Mucosa of stomach (tissue), 1 donor: Measurements from ENCODE around the gene VTCN1.

Source experiments
- H3K27me3 ChIP-seq: one replicate; pipeline ENCODE4 v1.7.0; 2013; ENCODE audit warnings: mild to moderate bottlenecking, low read length; ENCODE audit not compliant: control insufficient read depth, insufficient read depth
- H3K36me3 ChIP-seq: one replicate; pipeline ENCODE4 v1.7.0; 2013; ENCODE audit warnings: low read length; ENCODE audit not compliant: control insufficient read depth, insufficient read depth
- H3K4me1 ChIP-seq: one replicate; pipeline ENCODE4 v1.7.0; 2013; ENCODE audit warnings: mild to moderate bottlenecking, low read length; ENCODE audit not compliant: control insufficient read depth, insufficient read depth
- H3K4me3 ChIP-seq: one replicate; pipeline ENCODE4 v1.7.0; 2013; ENCODE audit warnings: low read length
- H3K9ac ChIP-seq: one replicate; pipeline ENCODE4 v1.7.0; 2013; ENCODE audit warnings: mild to moderate bottlenecking, low read length, moderate library complexity
- H3K9me3 ChIP-seq: one replicate; pipeline ENCODE4 v1.7.0; 2013; ENCODE audit warnings: mild to moderate bottlenecking, low read length, moderate library complexity; ENCODE audit not compliant: control insufficient read depth
- donor health status: Pancreatic carcinoma.

The VTCN1 gene

GRCh38 chr1:117177376-117177775 is 33.4 kb downstream of the VTCN1 start:
- no peaks in the 10 kb centered on the region for H3K27me3 ChIP-seq
- H3K9ac ChIP-seq: no peak overlapping the region
- H3K4me3 ChIP-seq: no peak overlapping the region
- H3K4me1 ChIP-seq: no peaks in the 10 kb centered on the region
- no peaks in the 10 kb centered on the region for H3K36me3 ChIP-seq
- H3K9me3 ChIP-seq: no peaks in the 10 kb centered on the region

GRCh38 chr1:117176579-117176978 is 34.1 kb downstream of the VTCN1 start:
- H3K27me3 ChIP-seq: no peaks in the 10 kb centered on the region

GRCh38 chr1:117174851-117175250 is 35.9 kb downstream of the VTCN1 start:
- no peaks in the 10 kb centered on the region for H3K4me1 ChIP-seq
- no peaks in the 10 kb centered on the region for H3K9me3 ChIP-seq
- no peaks in the 10 kb centered on the region for H3K36me3 ChIP-seq
- no peaks in the 10 kb centered on the region for H3K27me3 ChIP-seq
- no peak overlapping the region for H3K4me3 ChIP-seq
- no peak overlapping the region for H3K9ac ChIP-seq

More at GRCh38 chr1:117176579-117176978, 34.1 kb downstream of the VTCN1 start:
- no peaks in the 10 kb centered on the region for H3K4me1 ChIP-seq
- H3K4me3 ChIP-seq: no peak overlapping the region
- H3K36me3 ChIP-seq: no peaks in the 10 kb centered on the region
- no peak overlapping the region for H3K9ac ChIP-seq
- no peaks in the 10 kb centered on the region for H3K9me3 ChIP-seq

GRCh38 chr1:117173691-117174090 is 37.0 kb downstream of the VTCN1 start:
- H3K4me3 ChIP-seq: no peak overlapping the region
- no peaks in the 10 kb centered on the region for H3K9me3 ChIP-seq
- H3K36me3 ChIP-seq: no peaks in the 10 kb centered on the region
- no peaks in the 10 kb centered on the region for H3K4me1 ChIP-seq
- no peak overlapping the region for H3K9ac ChIP-seq
- no peaks in the 10 kb centered on the region for H3K27me3 ChIP-seq

GRCh38 chr1:117173006-117173405 is 37.7 kb downstream of the VTCN1 start:
- no peak overlapping the region for H3K9ac ChIP-seq
- no peaks in the 10 kb centered on the region for H3K27me3 ChIP-seq
- no peaks in the 10 kb centered on the region for H3K9me3 ChIP-seq
- H3K36me3 ChIP-seq: no peaks in the 10 kb centered on the region
- H3K4me1 ChIP-seq: no peaks in the 10 kb centered on the region
- H3K4me3 ChIP-seq: no peak overlapping the region

DNA sequence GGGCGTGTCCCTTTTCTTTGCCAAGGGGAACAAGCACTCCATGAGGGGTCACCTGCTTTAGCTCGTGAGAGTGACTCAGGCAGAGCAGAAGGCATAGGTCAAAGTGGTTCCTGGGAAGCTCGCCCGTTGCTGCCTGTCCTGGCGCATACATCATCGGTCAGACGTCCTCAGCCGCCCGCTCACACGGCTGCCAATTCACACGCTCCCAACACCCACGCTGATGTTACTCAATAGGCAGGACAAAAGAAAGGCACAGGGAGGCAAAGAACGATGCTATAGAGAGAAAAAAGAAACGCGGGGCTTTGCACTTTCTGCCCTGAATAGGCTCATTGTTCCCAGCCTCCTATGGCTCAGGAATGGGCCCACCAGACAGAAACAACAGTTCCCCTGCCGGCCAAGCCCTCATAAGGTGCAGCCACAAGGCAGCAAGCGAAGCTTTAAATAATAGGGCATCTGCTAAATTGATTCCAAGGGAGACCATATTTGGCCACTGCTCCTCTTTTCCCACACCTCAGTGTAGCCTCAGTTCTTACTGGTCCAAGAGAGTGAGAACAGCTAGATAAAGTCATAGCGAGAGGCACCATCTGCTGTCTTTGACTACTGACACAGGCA is 38.7 kb downstream of the VTCN1 start:
- Histone ChIP-seq H3K4me1 (no peaks in the 10 kb centered on the region), H3K9me3 (no peaks in the 10 kb centered on the region), H3K27me3 (no peaks in the 10 kb centered on the region), H3K9ac (no peak overlapping the region), H3K4me3 (no peak overlapping the region), H3K36me3 (no peaks in the 10 kb centered on the region)

- no peaks in the 10 kb centered on the region for H3K36me3 ChIP-seq
- no peak overlapping the region for H3K9ac ChIP-seq
- no peaks in the 10 kb centered on the region for H3K4me1 ChIP-seq
- no peaks in the 10 kb centered on the region for H3K9me3 ChIP-seq
- H3K27me3 ChIP-seq: no peaks in the 10 kb centered on the region
- no peak overlapping the region for H3K4me3 ChIP-seq
These were observed 40.7 kb downstream of the VTCN1 start for GRCh38 chr1:117169871-117170596.

DNA sequence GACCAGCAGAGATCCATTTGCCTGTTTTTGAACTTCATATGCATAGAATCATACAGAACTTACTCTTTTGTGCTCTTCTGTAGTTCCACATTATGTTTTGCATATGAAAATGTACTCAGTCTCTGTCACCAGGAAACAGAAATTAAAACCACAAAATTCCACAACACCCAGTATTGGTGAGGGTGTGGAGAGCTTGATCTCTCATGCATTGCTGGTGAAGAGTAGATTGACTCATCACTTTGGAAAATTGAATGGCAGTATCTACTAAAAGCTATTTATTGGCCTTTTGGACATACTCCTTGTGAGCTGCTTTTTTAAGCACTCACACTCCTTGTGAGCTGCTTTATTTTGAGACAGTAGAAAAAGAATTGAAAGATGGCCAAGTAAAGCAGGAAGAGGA is 43.3 kb downstream of the VTCN1 start:
- Histone ChIP-seq H3K36me3 (no peaks in the 10 kb centered on the region), H3K27me3 (no peaks in the 10 kb centered on the region), H3K4me3 (no peak overlapping the region), H3K9me3 (no peaks in the 10 kb centered on the region), H3K4me1 (peaks cover 18% of the 10 kb centered on the region), H3K9ac (no peak overlapping the region)

GRCh38 chr1:117166076-117166475 is 44.7 kb downstream of the VTCN1 start:
- H3K36me3 ChIP-seq: no peaks in the 10 kb centered on the region
- no peaks in the 10 kb centered on the region for H3K27me3 ChIP-seq
- H3K9ac ChIP-seq: no peak overlapping the region
- H3K4me3 ChIP-seq: no peak overlapping the region
- H3K4me1 ChIP-seq: peaks cover 25% of the 10 kb centered on the region
- no peaks in the 10 kb centered on the region for H3K9me3 ChIP-seq

DNA sequence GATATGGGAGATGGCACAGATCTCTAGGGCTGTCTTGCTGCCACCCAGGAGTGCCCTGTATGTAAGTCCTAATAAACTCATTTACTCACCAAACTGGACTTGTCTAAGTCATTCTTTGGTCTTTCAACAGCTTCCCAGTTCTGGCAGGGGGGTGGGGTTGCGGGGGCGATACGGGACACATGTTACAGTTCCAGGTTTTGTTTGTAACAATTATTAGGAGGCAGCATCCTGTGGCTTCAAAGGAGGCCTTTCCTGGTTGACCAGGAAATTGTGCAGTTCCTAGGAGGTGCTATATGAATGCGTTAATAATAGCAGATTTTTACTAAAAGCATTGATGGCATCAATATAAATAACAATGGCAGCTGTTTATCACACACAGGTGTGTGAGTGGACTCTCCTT is 46.5 kb downstream of the VTCN1 start:
- H3K36me3 ChIP-seq: no peaks in the 10 kb centered on the region

GRCh38 chr1:117162816-117163215 is 47.9 kb downstream of the VTCN1 start:
- H3K27me3 ChIP-seq: no peaks in the 10 kb centered on the region
- no peak overlapping the region for H3K9ac ChIP-seq
- no peaks in the 10 kb centered on the region for H3K36me3 ChIP-seq
- H3K9me3 ChIP-seq: no peaks in the 10 kb centered on the region
- H3K4me1 ChIP-seq: peaks cover 26% of the 10 kb centered on the region
- H3K4me3 ChIP-seq: no peak overlapping the region

More for the DNA sequence above, 46.5 kb downstream of the VTCN1 start:
- Histone ChIP-seq H3K4me1 (peaks cover 26% of the 10 kb centered on the region), H3K9ac (no peak overlapping the region), H3K4me3 (no peak overlapping the region), H3K9me3 (no peaks in the 10 kb centered on the region), H3K27me3 (no peaks in the 10 kb centered on the region)

DNA sequence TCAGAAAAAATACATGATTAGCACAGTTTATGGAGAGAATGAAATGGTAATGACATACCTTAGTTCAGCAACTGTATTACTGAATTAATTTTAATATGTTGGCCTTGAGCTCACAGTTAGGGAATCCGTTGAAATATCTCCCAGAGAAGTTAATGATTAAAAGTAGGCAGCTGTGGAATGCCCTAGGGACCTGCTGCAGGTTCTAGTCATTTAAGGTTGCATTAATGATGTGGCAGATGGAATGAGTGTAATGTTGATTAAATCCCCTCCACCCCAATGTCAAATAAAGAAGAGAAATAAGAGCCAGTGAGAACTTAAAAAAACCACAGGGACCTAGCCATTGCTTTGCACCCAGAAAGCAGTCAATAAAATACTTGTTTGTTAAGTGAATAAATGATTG is 48.8 kb downstream of the VTCN1 start:
- H3K27me3 ChIP-seq: no peaks in the 10 kb centered on the region
- no peaks in the 10 kb centered on the region for H3K36me3 ChIP-seq
- H3K9me3 ChIP-seq: no peaks in the 10 kb centered on the region
- peaks cover 26% of the 10 kb centered on the region for H3K4me1 ChIP-seq
- H3K4me3 ChIP-seq: no peak overlapping the region
- no peak overlapping the region for H3K9ac ChIP-seq
